Esophagus (tissue), 2 donors: Measurements from ENCODE around the gene NR2C2. TPM values are rescaled to one million over a fixed set of nuclear protein-coding genes. Genes with fewer than 3 reads are reported as not detected.
A peak's percentile ranks its signal among the peaks of the same experiment; 100 is the strongest.
"Not testable (repeated sequence)": the region's sequence is repeated elsewhere in the genome, so short reads cannot be mapped to it uniquely, and the experiment has no call there.

Experiments used
- H3K27ac ChIP-seq, 2 donors: one replicate each; pipeline ENCODE4 v1.5.1; 2013; ENCODE audit warnings: low read depth in 2 of 2, mild to moderate bottlenecking in 2 of 2, inconsistent platforms in 1 of 2, low read length in 1 of 2, moderate library complexity in 1 of 2
- H3K27me3 ChIP-seq, 2 donors: one replicate each; pipeline ENCODE4 v1.6.1; 2013; ENCODE audit warnings: low read length in 2 of 2, control low read depth in 1 of 2, mild to moderate bottlenecking in 1 of 2; ENCODE audit not compliant: insufficient read depth in 2 of 2, control insufficient read depth in 1 of 2
- H3K36me3 ChIP-seq, 2 donors: one replicate each; pipeline ENCODE4 v1.6.1; 2013; ENCODE audit warnings: low read length in 1 of 2; ENCODE audit not compliant: control insufficient read depth in 2 of 2, insufficient read depth in 2 of 2
- H3K4me1 ChIP-seq, 2 donors: one replicate each; pipeline ENCODE4 v1.6.1; 2013; ENCODE audit warnings: low read length in 1 of 2; ENCODE audit not compliant: control insufficient read depth in 2 of 2, insufficient read depth in 2 of 2
- H3K4me3 ChIP-seq, 2 donors: one replicate each; pipeline ENCODE4 v1.5.1; 2013; ENCODE audit warnings: low read length in 2 of 2, mild to moderate bottlenecking in 2 of 2, low read depth in 1 of 2, moderate library complexity in 1 of 2
- H3K9me3 ChIP-seq, 2 donors: one replicate each; pipeline ENCODE4 v1.6.1; 2013; ENCODE audit warnings: mild to moderate bottlenecking in 2 of 2, low read depth in 1 of 2, low read length in 1 of 2, moderate library complexity in 1 of 2; ENCODE audit not compliant: control insufficient read depth in 2 of 2, insufficient read depth in 1 of 2
- WGBS, 2 donors: extraction: QIAGEN DNeasy Blood & Tissue Kit; methylation state at CpG; one replicate each; pipeline ENCODE4 v1.1.7; 2013; 5-methylcytosine and 5-hydroxymethylcytosine counted together
- polyA plus RNA-seq, 2 donors: library from polyadenylated mRNA; stranded (reverse); fragments of 200-250 nt; gene quantifications; one replicate each; pipeline ENCODE4 v1.2.3, GENCODE V29; 2013
- donor health status: healthy with polysubstance abuse.
- donor health status: Bipolar disorder and iron deficiency.

The NR2C2 gene
- polyA plus RNA-seq: 1 to 10 TPM; 5.0 to 6.1 TPM

DNA sequence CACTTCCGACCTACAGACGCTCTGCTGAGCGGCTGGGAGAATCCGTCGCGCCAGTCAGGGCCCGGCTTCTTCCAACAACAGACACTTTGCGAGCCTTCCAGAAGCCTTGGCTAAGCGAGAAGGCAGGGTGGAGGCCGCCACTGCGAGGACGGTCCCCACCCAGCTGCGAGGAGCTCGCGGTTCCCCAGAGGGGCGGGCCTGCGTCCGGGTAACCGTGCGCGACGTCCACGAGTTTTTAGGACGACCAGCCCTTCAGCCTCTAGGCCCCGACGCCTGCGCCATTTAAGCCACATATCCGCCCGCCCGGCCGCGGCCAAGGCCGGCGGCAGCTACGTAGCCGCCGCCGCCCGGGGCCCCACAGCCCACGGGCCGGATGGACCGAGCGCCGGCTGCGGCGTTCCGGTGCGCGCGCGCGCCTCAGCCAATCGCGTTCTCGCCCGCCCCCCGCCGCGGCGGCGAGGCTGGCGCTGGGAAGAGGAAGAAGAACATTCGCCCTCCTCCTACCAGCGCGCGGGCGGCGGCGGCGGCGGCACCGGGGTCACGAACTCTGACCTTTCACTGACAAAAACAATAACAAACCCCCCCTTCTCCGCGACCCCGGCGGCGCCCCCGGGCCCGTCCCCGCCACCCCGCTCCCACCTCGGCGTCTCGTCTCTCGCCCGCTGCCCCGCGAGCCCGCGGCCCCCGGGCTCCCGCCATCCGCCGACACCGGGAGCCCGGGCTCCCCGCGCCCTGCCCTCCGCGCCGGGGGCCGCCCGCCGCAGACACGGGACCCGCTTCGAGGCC lies at the start of gene NR2C2:
TSS of gene NR2C2 (plus strand) at position 484 of the 786 bp plus-strand sequence. CDS start 56,332 bp downstream, outside the sequence.
- Histone ChIP-seq H3K4me3 (peak within 1 kb of the TSS; percentile 75 to 99), H3K36me3 (no peaks in the 10 kb centered on the region), H3K4me1 (no peaks in the 10 kb centered on the region), H3K27me3 (no peaks in the 10 kb centered on the region), H3K9me3 (no peaks in the 10 kb centered on the region), H3K27ac (peak within 1 kb of the TSS; percentile 99 to 100)
- 1% methylated on average over 75 to 108 of the region's 108 CpGs for WGBS, 2 donors

DNA sequence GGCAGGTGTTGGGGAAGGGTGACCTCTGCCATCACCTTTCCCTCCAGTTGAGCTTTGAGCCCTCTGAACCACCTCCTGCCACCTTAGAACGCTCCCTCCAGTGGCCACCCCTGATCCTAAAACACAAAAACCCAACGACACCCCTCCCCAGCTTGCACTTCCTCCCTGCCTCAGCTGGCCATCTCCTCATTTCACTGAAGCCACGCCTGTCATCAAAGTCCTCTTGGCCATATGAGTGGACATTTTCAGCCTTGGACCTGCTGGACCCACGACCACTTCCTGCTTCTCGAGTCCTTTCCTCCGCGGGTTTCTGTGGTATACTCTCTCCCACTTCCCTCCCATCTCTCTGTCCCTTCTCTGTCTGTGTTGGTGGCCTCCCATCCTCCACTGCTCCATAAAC lies 48.5 kb upstream of the NR2C2 start:
- Histone ChIP-seq H3K4me1 (no peaks in the 10 kb centered on the region), H3K27ac (no peak overlapping the region), H3K9me3 (no peaks in the 10 kb centered on the region), H3K36me3 (no peaks in the 10 kb centered on the region), H3K27me3 (no peaks in the 10 kb centered on the region), H3K4me3 (no peak overlapping the region)
- WGBS, 2 donors: 66 to 69% methylated on average over 7 of the region's 7 CpGs

- H3K4me1 ChIP-seq: no peaks in the 10 kb centered on the region
- no peaks in the 10 kb centered on the region for H3K36me3 ChIP-seq
- no peaks in the 10 kb centered on the region for H3K27me3 ChIP-seq
- no peaks in the 10 kb centered on the region for H3K9me3 ChIP-seq
- H3K4me3 ChIP-seq: no peak overlapping the region
- no peak overlapping the region for H3K27ac ChIP-seq
- 63 to 85% methylated on average over 9 of the region's 9 CpGs for WGBS, 2 donors
Measured at GRCh38 chr3:14899993-14900618, 47.3 kb upstream of the NR2C2 start.

DNA sequence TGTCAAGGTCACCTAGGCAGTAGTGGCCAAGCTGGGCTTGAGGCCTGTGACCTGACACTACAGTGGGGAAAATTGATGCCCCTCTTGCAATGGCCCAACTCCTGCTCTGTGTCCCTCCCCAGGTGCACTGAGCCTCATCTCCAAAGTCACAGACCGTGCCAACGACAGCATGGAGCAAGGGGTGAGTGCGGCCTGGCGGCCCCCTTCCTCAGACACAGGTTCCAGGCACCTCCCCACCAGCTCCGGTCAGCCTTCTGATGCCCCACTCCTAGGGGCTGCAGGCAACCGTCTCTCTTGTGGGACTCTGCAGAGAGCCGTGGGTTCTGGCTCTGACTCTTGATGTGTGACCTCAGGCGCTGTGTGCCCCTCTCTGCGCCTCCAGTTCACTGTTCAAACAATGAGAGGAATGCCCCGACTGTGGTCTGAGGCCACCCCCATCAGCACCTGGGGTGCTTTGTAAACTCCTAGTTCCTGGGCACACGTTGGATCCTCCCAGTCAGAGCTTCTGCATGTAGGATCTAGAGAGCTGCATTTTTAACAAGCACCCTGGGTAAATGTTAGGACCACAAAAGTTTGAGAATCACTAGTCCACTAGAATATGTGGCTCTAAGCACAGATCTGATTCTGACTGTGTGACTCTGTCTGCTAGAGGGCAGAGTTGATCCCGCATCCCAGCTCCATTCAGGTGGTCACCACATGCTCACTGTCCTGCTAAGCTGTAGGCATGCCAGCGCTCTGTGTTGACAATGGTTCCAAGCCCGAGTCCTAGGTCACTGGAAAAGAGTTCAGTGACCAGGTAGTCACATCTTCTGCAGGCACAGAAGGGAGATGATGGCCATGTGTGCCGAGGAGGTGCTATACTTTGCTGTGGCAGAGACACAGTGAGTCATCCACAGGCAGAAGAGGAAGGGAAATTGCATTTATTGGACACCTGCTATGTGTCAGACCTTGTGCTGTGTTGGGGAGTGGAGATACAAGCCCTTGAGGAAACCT lies 46.2 kb upstream of the NR2C2 start:
- Histone ChIP-seq H3K9me3 (no peaks in the 10 kb centered on the region), H3K36me3 (no peaks in the 10 kb centered on the region), H3K4me1 (no peaks in the 10 kb centered on the region), H3K27me3 (no peaks in the 10 kb centered on the region), H3K4me3 (no peak overlapping the region), H3K27ac (no peak overlapping the region)
- 73 to 77% methylated on average over 15 of the region's 15 CpGs for WGBS, 2 donors

DNA sequence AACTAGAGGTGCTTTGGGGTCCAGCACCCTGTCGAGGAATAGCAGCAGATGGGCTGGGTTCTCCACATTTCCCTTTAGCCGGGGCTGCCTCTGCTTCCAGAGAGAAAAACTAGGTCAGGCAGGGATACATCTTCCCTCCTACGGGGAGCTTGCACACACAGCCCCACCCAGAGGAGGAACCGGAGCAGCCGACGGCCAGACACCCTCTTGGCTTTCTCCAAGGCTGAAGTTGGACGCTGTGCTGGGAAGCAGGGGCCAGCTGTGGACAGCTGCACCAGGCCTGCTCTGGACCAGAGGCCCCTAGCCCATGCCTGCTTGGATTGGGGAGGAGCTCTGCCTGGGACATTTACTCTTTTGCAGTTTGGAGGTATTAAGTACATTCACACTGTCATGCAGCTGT lies 44.7 kb upstream of the NR2C2 start:
- Histone ChIP-seq H3K27ac (no peak overlapping the region), H3K4me3 (no peak overlapping the region), H3K9me3 (no peaks in the 10 kb centered on the region), H3K36me3 (no peaks in the 10 kb centered on the region), H3K4me1 (no peaks in the 10 kb centered on the region), H3K27me3 (no peaks in the 10 kb centered on the region)
- WGBS, 2 donors: 41 to 43% methylated on average over 7 of the region's 7 CpGs

DNA sequence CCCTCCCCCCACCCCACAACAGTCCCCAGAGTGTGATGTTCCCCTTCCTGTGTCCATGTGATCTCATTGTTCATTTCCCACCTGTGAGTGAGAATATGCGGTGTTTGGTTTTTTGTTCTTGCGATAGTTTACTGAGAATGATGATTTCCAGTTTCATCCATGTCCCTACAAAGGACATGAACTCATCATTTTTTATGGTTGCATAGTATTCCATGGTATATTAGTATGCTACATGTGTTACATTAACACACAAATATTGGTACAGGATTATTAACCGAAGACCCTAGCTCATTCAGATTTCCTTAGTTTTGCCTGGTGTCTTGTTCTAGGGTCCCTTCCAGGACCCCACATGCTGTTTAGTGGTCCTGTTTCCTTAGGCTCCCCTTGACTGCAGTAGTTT lies 43.9 kb upstream of the NR2C2 start:
- not testable (repeated sequence) for H3K27me3 ChIP-seq, H3K27ac ChIP-seq, H3K4me3 ChIP-seq, H3K4me1 ChIP-seq, H3K9me3 ChIP-seq, H3K36me3 ChIP-seq
- 96 to 98% methylated on average over 1 of the region's 3 CpGs for WGBS, 2 donors

DNA sequence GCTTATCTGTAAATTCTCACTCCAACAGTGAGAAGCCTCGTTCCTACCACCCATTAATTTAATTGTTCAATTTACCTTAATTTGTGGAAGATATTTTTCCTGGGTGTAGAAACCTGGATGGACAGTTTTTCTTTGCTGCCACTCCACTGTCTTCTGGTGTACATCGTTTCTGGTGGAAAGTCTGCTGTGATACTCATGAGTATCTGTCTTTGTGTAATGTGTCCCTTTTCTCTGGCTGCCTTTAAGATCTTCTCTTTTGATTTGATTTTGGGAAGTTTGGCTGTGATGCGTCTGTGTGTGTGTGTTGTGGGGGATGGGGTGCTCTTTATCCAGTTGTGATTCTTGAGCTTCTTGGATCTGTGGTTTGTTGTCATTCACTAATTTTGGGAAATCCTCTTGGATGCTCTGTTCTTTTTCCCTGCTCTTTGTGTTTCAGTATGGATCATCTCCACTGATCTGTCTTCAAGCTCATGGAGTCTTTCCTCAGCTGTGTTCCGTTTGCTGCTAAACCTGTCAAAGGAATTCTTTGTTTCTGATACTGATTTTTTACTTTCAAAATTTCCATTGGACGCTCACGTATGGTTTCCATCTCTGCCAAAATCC lies 42.2 kb upstream of the NR2C2 start:
- H3K27ac ChIP-seq: no peak overlapping the region
- no peaks in the 10 kb centered on the region for H3K36me3 ChIP-seq
- H3K27me3 ChIP-seq: no peaks in the 10 kb centered on the region
- H3K4me3 ChIP-seq: no peak overlapping the region
- H3K9me3 ChIP-seq: no peaks in the 10 kb centered on the region
- WGBS, 2 donors: 91% methylated on average over 6 of the region's 6 CpGs
- no peaks in the 10 kb centered on the region for H3K4me1 ChIP-seq

DNA sequence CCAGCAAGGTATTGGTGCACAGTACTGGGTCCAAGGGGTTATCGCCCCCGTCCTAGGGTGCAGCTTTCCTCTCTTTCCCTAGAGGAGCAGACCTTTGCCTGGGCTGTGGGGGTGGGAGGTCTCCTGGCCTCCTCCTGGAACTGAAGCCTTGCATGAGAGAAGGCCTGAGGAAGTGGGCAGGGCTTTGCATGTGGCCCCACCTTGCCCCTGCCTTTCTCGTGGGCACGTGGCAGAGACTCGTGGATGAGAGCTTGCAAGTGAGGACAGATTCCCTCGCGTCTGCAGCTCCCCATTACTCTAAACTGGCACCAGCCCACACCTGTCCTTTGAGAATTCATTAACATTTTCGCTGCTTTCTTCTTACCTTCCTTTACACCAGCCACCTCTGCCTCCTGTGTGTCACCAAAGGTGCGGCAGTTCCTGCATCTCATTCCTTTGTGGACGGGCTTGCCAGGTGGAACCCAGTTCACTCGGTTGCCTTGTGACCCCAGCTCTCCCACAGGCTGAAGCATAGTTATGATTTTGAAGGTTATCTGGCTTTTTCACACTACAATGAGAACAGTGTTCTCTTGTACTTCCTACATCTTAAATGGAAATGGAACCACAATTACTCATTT lies 40.9 kb upstream of the NR2C2 start:
- 70 to 72% methylated on average over 11 of the region's 11 CpGs for WGBS, 2 donors
- Histone ChIP-seq H3K27me3 (no peaks in the 10 kb centered on the region), H3K27ac (no peak overlapping the region), H3K4me3 (no peak overlapping the region), H3K36me3 (no peaks in the 10 kb centered on the region), H3K4me1 (no peaks in the 10 kb centered on the region), H3K9me3 (no peaks in the 10 kb centered on the region)
